Stimulated activated CD4-positive, alpha-beta T cell treated with anti-CD3 and anti-CD28 coated beads, Interleukin-4, amount 100 ng/mL, for 4 hours (primary cell): Measurements from ENCODE around the gene CDHR5.

Experiments used
- DNase-seq, 2 experiments: peaks; one replicate each; pipeline ENCODE4 v3.0.0-alpha.2; 2020

The CDHR5 gene

GRCh38 chr11:620935-621814 is 3.6 kb downstream of the CDHR5 start:
- DNase-seq, result no peak

- DNase-seq, result no peak
Measured at GRCh38 chr11:620201-620600, 4.6 kb downstream of the CDHR5 start.

- no peak for DNase-seq
Measured at GRCh38 chr11:619628-620050, 5.1 kb downstream of the CDHR5 start.

GRCh38 chr11:618856-619627 is 5.7 kb downstream of the CDHR5 start:
- DNase-seq, result no peak

- DNase-seq, result no peak
Measured at GRCh38 chr11:617912-618682, 6.7 kb downstream of the CDHR5 start.

GRCh38 chr11:617199-617911 is 7.4 kb downstream of the CDHR5 start:
- DNase-seq, result no peak

- DNase-seq, result no peak
Measured at GRCh38 chr11:616320-617198, 8.2 kb downstream of the CDHR5 start.

- DNase-seq, result peak; percentile 79 to 81
Measured at GRCh38 chr11:615504-616319, 9.0 kb downstream of the CDHR5 start, which contains the start of gene IRF7. Gene IRF7 (minus strand): TSS chr11:615950. CDS start chr11:615364, 586 bp downstream.

- DNase-seq, result no peak
Measured at GRCh38 chr11:614623-615503, 9.9 kb downstream of the CDHR5 start.

- DNase-seq, result no peak
Measured at GRCh38 chr11:614021-614622, 10.6 kb downstream of the CDHR5 start.

- DNase-seq, result peak; percentile 78
Measured at GRCh38 chr11:613369-613968, 11.3 kb downstream of the CDHR5 start.

- no peak for DNase-seq
Measured at GRCh38 chr11:612961-613300, 11.8 kb downstream of the CDHR5 start.

GRCh38 chr11:612201-612960 is 12.4 kb downstream of the CDHR5 start:
- DNase-seq, result no peak

- no peak for DNase-seq
Measured at GRCh38 chr11:611001-611996, 13.5 kb downstream of the CDHR5 start.

GRCh38 chr11:610146-610801 is 14.5 kb downstream of the CDHR5 start:
- no peak for DNase-seq

GRCh38 chr11:609341-609811 is 15.4 kb downstream of the CDHR5 start:
- DNase-seq, result no peak
